Measurements from ENCODE around the gene ACP6.

GRCh38 chr1:147636314-147636713 is 34.0 kb downstream of the ACP6 start:
- TF ChIP-seq GATA2 (IDR thresholded peaks at IDR 0.05; ENCODE audit: low read depth, low read length) (no peak), GATA3 (IDR thresholded peaks at IDR 0.05; ENCODE audit: low read depth, low read length) (no peak)
